Mesendoderm (in vitro differentiated cells): ENCODE measurements around the gene CTTNBP2.

Source experiments
- DNase-seq: peaks from one replicate; pipeline ENCODE4 v3.0.0; 2013
- H2AK5ac ChIP-seq: 2 replicates; pipeline ENCODE4 v1.6.1; 2013; ENCODE audit warnings: low read length, inconsistent platforms
- H2BK120ac ChIP-seq: 2 replicates; pipeline ENCODE4 v1.6.1; 2013; ENCODE audit warnings: low read depth, mild to moderate bottlenecking, low read length, moderate library complexity, mixed read lengths
- H2BK15ac ChIP-seq: replicated peaks from 2 replicates; pipeline ENCODE4 v1.6.1; 2013; ENCODE audit warnings: low read depth, mild to moderate bottlenecking, moderate library complexity
- H2BK5ac ChIP-seq: 2 replicates; pipeline ENCODE4 v1.6.1; 2013; ENCODE audit warnings: low read length, inconsistent platforms
- H3K18ac ChIP-seq: 2 replicates; pipeline ENCODE4 v1.6.1; 2013; ENCODE audit warnings: mild to moderate bottlenecking, low read length, mixed read lengths
- H3K23ac ChIP-seq: one replicate; pipeline ENCODE4 v1.6.1; 2013; ENCODE audit warnings: low read length
- H3K27ac ChIP-seq: 2 replicates; pipeline ENCODE4 v1.5.1; 2013; ENCODE audit warnings: low read depth, mild to moderate bottlenecking, inconsistent platforms, low read length, moderate library complexity
- H3K27me3 ChIP-seq: 2 replicates; pipeline ENCODE4 v1.6.1; 2013; ENCODE audit warnings: low read length, control low read depth, mild to moderate bottlenecking, inconsistent platforms; ENCODE audit not compliant: insufficient read depth, poor library complexity
- H3K36me3 ChIP-seq: 2 replicates; pipeline ENCODE4 v1.6.1; 2013; ENCODE audit warnings: low read length, inconsistent platforms; ENCODE audit not compliant: control insufficient read depth, insufficient read depth
- H3K4ac ChIP-seq: one replicate; pipeline ENCODE4 v1.6.1; 2013; ENCODE audit warnings: low read depth, mild to moderate bottlenecking, low read length, moderate library complexity
- H3K4me1 ChIP-seq: 2 replicates; pipeline ENCODE4 v1.6.1; 2013; ENCODE audit warnings: low read depth, low read length, inconsistent platforms; ENCODE audit not compliant: control insufficient read depth
- H3K4me2 ChIP-seq: 2 replicates; pipeline ENCODE4 v1.6.1; 2013; ENCODE audit warnings: low read length
- H3K4me3 ChIP-seq: 2 replicates; pipeline ENCODE4 v1.5.1; 2013; ENCODE audit warnings: mild to moderate bottlenecking, low read length
- H3K56ac ChIP-seq: one replicate; pipeline ENCODE4 v1.6.1; 2013; ENCODE audit warnings: low read length
- H3K79me1 ChIP-seq: 2 replicates; pipeline ENCODE4 v1.6.1; 2013; ENCODE audit warnings: low read length, inconsistent platforms
- H3K79me2 ChIP-seq: 2 replicates; pipeline ENCODE4 v1.6.1; 2013; ENCODE audit warnings: mild to moderate bottlenecking, low read length; ENCODE audit not compliant: control insufficient read depth, insufficient read depth
- H3K9ac ChIP-seq: 2 replicates; pipeline ENCODE4 v1.6.1; 2013; ENCODE audit warnings: low read length, inconsistent platforms
- H4K5ac ChIP-seq: one replicate; pipeline ENCODE4 v1.6.1; 2013; ENCODE audit warnings: low read length
- H4K8ac ChIP-seq: one replicate; pipeline ENCODE4 v1.6.1; 2013; ENCODE audit warnings: low read depth, mild to moderate bottlenecking, control low read depth, low read length, moderate library complexity
- WGBS: extraction: QIAGEN DNeasy Blood & Tissue Kit; methylation state at CpG from one replicate; pipeline ENCODE4 v1.1.7; 2013; ENCODE audit warnings: low lambda C conversion rate, missing lambda C conversion rate; ENCODE audit not compliant: insufficient coverage; ENCODE audit errors: extremely low coverage; 5-methylcytosine and 5-hydroxymethylcytosine counted together

Gene CTTNBP2

GRCh38 chr7:117661328-117661727, 211.9 kb downstream of the CTTNBP2 start:
- H3K4me2 ChIP-seq = no peak overlapping the region
- no peak overlapping the region for H4K5ac ChIP-seq
- peaks cover 3% of the 10 kb centered on the region for H3K4me1 ChIP-seq
- no peaks in the 10 kb centered on the region for H3K79me1 ChIP-seq
- no peak overlapping the region for H2BK120ac ChIP-seq
- H3K79me2 ChIP-seq = no peaks in the 10 kb centered on the region
- DNase-seq = peak; percentile 13
- H2AK5ac ChIP-seq = no peak overlapping the region
- peak overlapping the region; percentile 54 for H2BK5ac ChIP-seq
- no peak overlapping the region for H3K4ac ChIP-seq
- H4K8ac ChIP-seq = no peak overlapping the region
- no CpG with 5 or more reads among the region's 2 CpGs for WGBS
- peak overlapping the region; percentile 68 for H3K18ac ChIP-seq
- H3K27ac ChIP-seq = no peak overlapping the region
- no peak overlapping the region for H3K4me3 ChIP-seq
- H3K27me3 ChIP-seq = no peaks in the 10 kb centered on the region
- no peak overlapping the region for H3K23ac ChIP-seq
- no peak overlapping the region for H2BK15ac ChIP-seq
- no peaks in the 10 kb centered on the region for H3K36me3 ChIP-seq
- H3K56ac ChIP-seq = peak overlapping the region; percentile 30
- H3K9ac ChIP-seq = no peak overlapping the region
